PFSK-1 (cell line): ENCODE results near the gene VILL.

ENCODE experiments used
- FOXP2 ChIP-seq: optimal IDR thresholded peaks from 2 replicates; pipeline ENCODE3; 2011; ENCODE audit warnings: borderline replicate concordance, control low read depth, inconsistent platforms; ENCODE audit not compliant: insufficient read depth; ENCODE audit errors: extremely low read length, extremely low read depth
- POLR2AphosphoS5 ChIP-seq: IDR thresholded peaks from 2 replicates; pipeline ENCODE4 v1.6.1; 2012; ENCODE audit warnings: low read depth, mild to moderate bottlenecking, control low read depth, low read length, moderate library complexity
- REST ChIP-seq, 2 experiments: IDR thresholded peaks; 2 replicates each; pipeline versions ENCODE4 v1.6.1 to v1.8.0; 2011 to 2012; ENCODE audit warnings: low read depth in 2 of 2, low read length in 2 of 2, control low read depth in 1 of 2, inconsistent platforms in 1 of 2, mild to moderate bottlenecking in 1 of 2, moderate library complexity in 1 of 2; ENCODE audit not compliant: insufficient read depth in 1 of 2
- SIN3A ChIP-seq: IDR thresholded peaks from 2 replicates; pipeline ENCODE4 v1.6.1; 2012; ENCODE audit warnings: mild to moderate bottlenecking, low read length, moderate library complexity, borderline replicate concordance; ENCODE audit not compliant: insufficient read depth
- TAF1 ChIP-seq: IDR thresholded peaks from 2 replicates; pipeline ENCODE4 v1.6.1; 2012; ENCODE audit warnings: low read length, control low read depth, borderline replicate concordance; ENCODE audit not compliant: insufficient read depth

The VILL gene

GRCh38 chr3:38046027-38046426 is 55.4 kb downstream of the VILL start:
- TF ChIP-seq POLR2AphosphoS5 (no peak), REST (IDR thresholded peaks at IDR 0.05; ENCODE audit: insufficient read depth in 1 of 2, low read depth in 2 of 2, low read length in 2 of 2) (no peak), SIN3A (no peak), FOXP2 (no peak), TAF1 (no peak)

- TF ChIP-seq SIN3A (no peak), REST (IDR thresholded peaks at IDR 0.05; ENCODE audit: insufficient read depth in 1 of 2, low read depth in 2 of 2, low read length in 2 of 2) (no peak), POLR2AphosphoS5 (no peak), TAF1 (no peak), FOXP2 (no peak)
Observed at GRCh38 chr3:38046821-38047220, 56.2 kb downstream of the VILL start.

- TF ChIP-seq REST (IDR thresholded peaks at IDR 0.05; ENCODE audit: insufficient read depth in 1 of 2, low read depth in 2 of 2, low read length in 2 of 2), result no peak
- TF ChIP-seq TAF1, result no peak
- TF ChIP-seq POLR2AphosphoS5, result no peak
- no peak for TF ChIP-seq SIN3A
- TF ChIP-seq FOXP2, result no peak
Observed at GRCh38 chr3:38047896-38048295, 57.3 kb downstream of the VILL start.

GRCh38 chr3:38049358-38050126 is 59.0 kb downstream of the VILL start:
- TF ChIP-seq SIN3A (no peak), TAF1 (no peak), POLR2AphosphoS5 (no peak), FOXP2 (no peak), REST (IDR thresholded peaks at IDR 0.05; ENCODE audit: insufficient read depth in 1 of 2, low read depth in 2 of 2, low read length in 2 of 2) (no peak)
